ENCODE data around the gene RUNX3. TPM values are rescaled to one million over a fixed set of nuclear protein-coding genes. Genes with fewer than 3 reads are reported as not detected.
A peak's percentile ranks its signal among the peaks of the same experiment; 100 is the strongest.
"Not testable (repeated sequence)": the region's sequence is repeated elsewhere in the genome, so short reads cannot be mapped to it uniquely, and the experiment has no call there.

The RUNX3 gene
- total RNA-seq, 1 experiment from 2014 or later = 3.5 TPM

DNA sequence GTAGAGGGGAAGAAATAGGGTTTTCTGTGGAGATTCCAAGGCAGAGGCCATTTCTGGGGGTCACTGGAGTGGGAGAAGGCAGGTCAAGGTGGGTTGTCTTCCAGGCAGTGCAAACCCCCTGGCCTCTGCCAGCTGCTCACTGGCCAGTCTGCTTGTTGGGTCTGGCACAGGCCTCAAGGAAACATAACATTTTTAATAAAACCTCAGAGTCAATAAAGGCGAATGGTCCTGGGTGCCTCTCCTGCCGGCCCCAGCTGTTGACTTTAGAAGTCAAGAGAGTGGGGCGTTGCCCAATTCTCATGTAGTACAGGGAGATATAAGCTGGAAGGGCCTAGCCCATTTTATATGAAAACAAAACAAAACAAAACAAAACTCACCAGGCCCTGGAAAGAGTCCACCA is 36.6 kb downstream of the RUNX3 start:
- H3K4me3 ChIP-seq (ENCODE audit: insufficient read depth, low read depth, low read length) = no peak overlapping the region
- H3K36me3 ChIP-seq (replicated peaks; ENCODE audit: control insufficient read depth, insufficient read depth, low read length) = no peaks in the 10 kb centered on the region
- H3K27me3 ChIP-seq (ENCODE audit: control insufficient read depth, insufficient read depth, low read length) = no peaks in the 10 kb centered on the region
- no peak for DNase-seq

DNA sequence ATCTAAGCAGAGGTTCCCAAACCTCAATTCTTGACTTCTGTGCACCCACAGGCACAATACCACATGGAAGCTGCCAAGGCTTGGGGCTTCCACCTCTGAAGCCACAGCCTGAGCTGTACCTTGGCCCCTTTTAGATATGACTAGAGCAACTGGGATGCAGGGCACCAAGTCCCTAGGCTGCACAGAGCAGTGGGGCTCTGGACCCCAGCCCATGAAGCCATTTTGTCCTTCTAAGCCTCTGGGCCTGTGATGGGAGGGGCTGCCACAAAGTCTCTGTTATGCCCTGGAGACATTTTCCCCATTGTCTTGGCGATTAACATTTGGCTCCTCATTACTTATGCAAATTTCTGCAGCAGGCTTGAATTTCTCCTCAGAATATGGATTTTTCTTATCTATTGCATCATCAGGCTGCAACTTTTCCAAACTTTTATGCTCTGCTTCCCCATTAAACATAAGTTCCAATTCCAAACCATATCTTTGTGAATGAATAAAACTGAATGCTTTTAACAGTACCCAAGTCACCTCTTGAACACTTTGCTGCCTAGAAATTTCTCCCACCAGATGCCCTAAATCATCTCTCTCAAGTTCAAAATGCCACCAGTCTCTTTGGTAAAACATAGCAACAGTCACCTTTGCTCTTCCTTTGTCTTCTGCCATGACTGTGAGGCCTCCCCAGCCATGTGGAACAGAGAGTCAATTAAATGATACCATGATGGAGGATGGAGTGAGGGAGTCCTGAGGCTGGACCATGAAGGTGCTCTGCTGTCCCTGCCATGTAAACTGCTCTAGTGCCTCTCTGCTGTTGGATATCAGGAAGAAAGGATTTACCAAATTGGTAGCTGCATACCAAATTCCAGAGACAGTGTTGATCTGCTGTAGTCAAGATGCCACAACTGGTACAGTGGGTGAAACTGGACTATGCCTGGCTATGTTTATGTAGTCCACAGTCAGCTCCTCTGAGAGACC is 37.6 kb downstream of the RUNX3 start:
- Histone ChIP-seq H3K36me3 (replicated peaks; ENCODE audit: control insufficient read depth, insufficient read depth, low read length) (no peaks in the 10 kb centered on the region), H3K4me3 (ENCODE audit: insufficient read depth, low read depth, low read length) (no peak overlapping the region), H3K27me3 (ENCODE audit: control insufficient read depth, insufficient read depth, low read length) (no peaks in the 10 kb centered on the region)
- no peak for DNase-seq

DNA sequence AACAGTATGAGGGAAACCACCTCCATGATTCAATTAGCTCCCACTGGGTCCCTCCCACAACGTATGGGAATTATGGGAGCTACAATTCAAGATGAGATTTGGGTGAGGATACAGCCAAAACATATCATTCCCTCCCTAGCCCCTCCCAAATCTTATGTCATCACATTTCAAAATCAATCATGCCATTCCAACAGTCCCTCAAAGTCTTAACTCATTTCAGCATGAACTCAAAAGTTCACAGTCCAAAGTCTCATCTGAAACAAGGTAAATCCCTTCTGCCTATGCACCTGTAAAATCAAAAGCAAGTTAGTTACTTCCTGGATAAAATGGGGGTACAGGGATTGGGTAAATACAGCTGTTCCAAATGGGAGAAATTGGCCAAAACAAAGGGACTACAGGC is 38.7 kb downstream of the RUNX3 start:
- DNase-seq; H3K27me3 ChIP-seq (ENCODE audit: control insufficient read depth, insufficient read depth, low read length); H3K4me3 ChIP-seq (ENCODE audit: insufficient read depth, low read depth, low read length); H3K36me3 ChIP-seq (replicated peaks; ENCODE audit: control insufficient read depth, insufficient read depth, low read length): not testable (repeated sequence)

DNA sequence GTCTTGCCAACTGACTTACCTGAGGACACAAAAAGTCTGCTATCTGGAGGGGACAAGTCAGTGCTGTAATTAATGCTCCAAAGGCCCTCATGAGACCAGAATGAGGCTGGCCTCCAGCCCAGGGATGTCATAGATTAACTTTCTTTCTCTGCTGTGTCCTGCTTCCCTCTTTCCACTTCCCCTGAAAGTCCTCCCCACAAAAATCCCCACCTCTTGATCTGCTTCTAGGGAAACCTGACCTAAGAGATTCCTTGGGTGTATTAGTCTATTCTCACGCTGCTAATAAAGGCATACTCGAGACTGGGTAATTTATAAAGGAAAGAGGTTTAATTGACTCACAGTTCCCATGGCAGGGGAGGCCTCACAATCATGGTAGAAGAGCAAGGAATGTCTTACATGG is 39.2 kb downstream of the RUNX3 start:
- H3K4me3 ChIP-seq (ENCODE audit: insufficient read depth, low read depth, low read length) = no peak overlapping the region
- no peaks in the 10 kb centered on the region for H3K27me3 ChIP-seq (ENCODE audit: control insufficient read depth, insufficient read depth, low read length)
- no peaks in the 10 kb centered on the region for H3K36me3 ChIP-seq (replicated peaks; ENCODE audit: control insufficient read depth, insufficient read depth, low read length)
- DNase-seq = no peak

DNA sequence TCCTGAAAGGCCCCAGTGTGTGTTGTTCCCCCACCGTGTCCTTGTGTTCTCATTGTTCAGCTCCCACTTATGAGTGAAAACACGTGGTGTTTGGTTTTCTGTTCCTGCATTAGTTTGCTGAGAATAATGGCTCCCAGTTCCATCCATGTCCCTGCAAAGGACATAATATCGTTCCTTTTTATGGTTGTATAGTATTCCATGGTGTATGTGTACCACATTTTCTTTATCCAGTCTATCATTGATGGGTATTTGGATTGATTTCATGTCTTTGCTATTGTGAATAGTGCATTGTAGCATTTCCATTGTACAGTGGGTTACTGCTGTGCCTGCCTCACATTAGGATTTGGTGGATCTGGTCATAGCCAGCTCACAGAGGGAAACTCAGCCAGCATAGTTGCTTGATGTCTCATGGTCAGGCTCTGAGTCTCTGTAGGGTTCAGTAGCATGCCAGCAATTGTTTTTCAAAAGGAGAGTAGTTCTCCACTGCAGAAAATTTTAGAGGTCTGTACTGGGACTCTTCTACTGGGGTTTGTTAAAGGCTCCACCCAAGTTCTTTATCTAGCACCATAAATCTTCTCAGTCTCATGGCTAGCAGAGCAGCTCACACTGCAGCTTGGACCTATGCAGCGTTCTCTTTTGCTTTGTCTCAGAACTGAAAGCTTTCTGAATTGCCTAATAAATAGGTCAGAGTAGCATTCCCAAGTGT is 41.0 kb downstream of the RUNX3 start:
- no peak overlapping the region for H3K4me3 ChIP-seq (ENCODE audit: insufficient read depth, low read depth, low read length)
- H3K36me3 ChIP-seq (replicated peaks; ENCODE audit: control insufficient read depth, insufficient read depth, low read length) = no peaks in the 10 kb centered on the region
- no peaks in the 10 kb centered on the region for H3K27me3 ChIP-seq (ENCODE audit: control insufficient read depth, insufficient read depth, low read length)
- no peak for DNase-seq

DNA sequence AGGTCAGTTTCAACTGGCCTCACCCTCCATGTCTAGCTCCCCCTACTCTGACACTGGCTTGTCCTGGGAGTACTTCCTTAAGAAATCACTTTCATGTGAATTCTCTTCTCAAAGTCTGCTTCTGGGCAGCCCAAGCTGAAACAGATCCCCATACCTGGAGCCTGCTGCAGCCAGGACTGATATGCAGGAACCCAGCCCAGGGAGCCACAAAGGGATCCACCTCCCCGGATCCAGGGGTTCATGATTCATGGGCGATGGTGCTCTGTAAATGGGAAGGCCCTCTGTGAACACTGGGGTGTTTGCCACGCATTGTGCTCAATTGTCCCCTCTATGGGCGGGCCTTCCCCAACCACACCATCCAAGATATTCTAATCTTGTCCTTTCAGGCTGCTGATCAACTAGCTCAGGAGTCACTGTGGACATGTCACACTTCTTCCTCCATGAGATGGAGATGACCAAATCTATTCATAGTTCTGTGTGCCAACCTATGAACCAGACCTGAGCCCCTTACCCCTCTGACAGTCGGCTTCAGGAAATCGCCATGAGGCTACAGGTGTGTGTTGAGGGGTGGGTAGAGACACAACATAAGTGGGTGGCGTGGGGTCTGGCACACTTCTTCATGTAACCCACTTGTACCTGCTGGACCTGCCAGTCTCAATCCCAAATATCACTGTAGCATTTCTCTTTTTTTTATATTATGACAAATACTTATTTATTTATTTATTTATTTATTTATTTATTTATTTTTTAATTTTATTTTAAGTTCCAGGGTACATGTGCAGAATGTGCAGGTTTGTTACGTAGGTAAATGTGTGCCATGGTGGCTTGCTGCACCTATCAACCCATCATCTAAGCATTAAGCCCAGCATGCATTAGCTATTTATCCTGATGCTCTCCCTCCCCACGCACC is 41.8 kb downstream of the RUNX3 start:
- Histone ChIP-seq H3K27me3 (ENCODE audit: control insufficient read depth, insufficient read depth, low read length) (no peaks in the 10 kb centered on the region), H3K4me3 (ENCODE audit: insufficient read depth, low read depth, low read length) (no peak overlapping the region), H3K36me3 (replicated peaks; ENCODE audit: control insufficient read depth, insufficient read depth, low read length) (no peaks in the 10 kb centered on the region)
- DNase-seq = peak; percentile 22

DNA sequence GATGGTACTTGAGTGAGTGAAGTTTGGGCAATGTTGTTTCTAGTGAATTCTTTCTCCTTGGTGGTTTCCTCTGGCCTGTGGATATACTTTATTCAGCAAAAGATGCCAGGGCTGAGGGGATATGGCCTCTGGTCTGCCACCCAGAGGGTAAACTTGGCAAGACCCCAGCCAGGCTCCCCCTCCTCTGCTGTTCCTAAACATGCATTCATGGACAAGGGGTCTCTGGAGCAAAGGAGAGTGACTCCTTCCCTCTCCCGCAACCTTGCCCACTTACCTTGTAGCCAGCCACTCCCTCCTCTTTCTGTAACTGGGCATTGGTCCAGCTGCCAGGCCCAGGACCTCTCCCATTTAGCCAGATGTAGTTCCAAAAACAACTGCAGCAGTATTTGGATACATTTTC is 43.8 kb downstream of the RUNX3 start:
- no peak overlapping the region for H3K4me3 ChIP-seq (ENCODE audit: insufficient read depth, low read depth, low read length)
- no peaks in the 10 kb centered on the region for H3K27me3 ChIP-seq (ENCODE audit: control insufficient read depth, insufficient read depth, low read length)
- peak; percentile 24 for DNase-seq
- H3K36me3 ChIP-seq (replicated peaks; ENCODE audit: control insufficient read depth, insufficient read depth, low read length) = no peaks in the 10 kb centered on the region

DNA sequence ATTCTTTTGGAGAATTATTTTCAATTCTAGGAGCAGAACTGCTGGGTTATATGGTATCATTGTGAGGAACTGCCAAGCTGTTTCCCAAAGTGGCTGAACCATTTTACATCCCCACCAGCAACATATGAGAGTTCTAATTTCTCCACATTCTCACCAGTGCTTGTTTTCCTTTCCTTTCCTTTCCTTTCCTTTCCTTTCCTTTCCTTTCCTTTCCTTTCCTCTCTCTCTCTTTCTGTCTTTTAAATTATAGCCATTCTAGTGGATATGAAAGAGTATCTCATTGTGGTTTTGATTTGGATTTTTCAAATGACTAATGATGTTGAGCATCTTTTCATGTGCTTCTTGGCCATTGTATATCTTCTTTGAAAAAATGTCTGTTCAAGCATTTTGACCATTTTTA is 45.3 kb downstream of the RUNX3 start:
- Histone ChIP-seq H3K4me3 (ENCODE audit: insufficient read depth, low read depth, low read length) (no peak overlapping the region), H3K27me3 (ENCODE audit: control insufficient read depth, insufficient read depth, low read length) (no peaks in the 10 kb centered on the region), H3K36me3 (replicated peaks; ENCODE audit: control insufficient read depth, insufficient read depth, low read length) (no peaks in the 10 kb centered on the region)
- no peak for DNase-seq

DNA sequence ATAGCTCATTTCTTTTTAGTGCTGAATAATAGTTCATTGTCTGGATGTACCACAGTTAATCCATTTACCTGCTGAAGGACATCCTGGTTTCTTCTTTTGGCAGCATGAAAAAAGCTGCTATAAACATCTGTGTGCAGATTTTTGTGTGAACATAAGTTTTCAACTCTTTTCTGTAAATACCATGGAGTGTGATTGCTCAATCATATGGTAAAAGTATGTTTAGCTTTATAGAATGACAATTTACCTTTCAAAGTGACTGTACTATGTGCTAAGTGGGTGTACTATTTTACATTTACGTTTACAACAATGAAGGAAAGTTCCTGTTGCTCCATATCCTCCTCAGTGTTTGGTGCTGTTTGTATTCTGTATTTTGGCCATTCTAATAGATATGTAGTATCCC is 49.0 kb downstream of the RUNX3 start:
- DNase-seq = no peak
- H3K4me3 ChIP-seq (ENCODE audit: insufficient read depth, low read depth, low read length) = no peak overlapping the region
- H3K36me3 ChIP-seq (replicated peaks; ENCODE audit: control insufficient read depth, insufficient read depth, low read length) = no peaks in the 10 kb centered on the region
- H3K27me3 ChIP-seq (ENCODE audit: control insufficient read depth, insufficient read depth, low read length) = no peaks in the 10 kb centered on the region

DNA sequence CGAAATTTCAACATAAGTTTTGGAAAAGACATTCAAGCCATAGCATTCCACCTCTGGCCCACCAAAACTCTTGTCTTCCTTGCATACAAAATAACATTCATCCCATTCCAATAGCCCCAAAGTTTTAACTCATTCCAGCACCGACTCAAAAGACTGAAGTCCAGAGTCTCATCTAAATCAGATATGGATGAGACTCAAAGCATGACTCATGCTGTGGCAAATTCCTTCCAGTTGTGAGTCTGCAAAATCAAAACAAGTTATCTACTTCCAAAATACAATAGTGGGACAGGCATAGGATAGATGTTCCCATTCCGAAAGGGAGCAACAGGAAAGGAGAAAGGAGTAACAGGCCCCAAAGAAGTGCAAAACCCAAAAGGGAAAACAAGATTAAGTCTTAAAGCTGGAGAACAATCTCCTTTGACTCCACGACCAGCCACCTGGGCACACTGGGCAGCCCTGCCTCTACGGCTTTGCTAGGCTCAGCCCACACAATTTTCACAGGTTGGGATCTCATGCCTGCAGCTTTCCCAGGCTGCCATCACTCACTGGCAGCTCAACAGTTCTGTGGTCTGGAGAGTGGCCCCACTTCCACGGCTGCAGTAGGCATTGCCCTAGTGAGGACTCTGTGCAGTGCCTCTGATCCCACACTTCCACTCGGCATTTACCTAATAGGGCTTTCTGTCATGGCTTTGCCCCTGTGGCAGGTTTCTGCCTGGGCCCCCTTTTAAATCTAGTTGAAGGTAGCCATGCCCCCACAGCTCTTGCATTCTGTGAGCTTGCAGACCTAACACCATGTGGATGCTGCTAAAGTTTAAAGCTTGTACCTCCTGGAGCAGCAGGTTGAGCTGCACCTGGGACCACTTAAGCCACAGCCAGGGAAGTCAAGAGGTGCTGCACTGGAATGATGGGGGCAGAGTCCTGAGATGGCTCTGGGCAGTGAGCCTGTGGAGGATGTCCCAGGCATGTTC is 51.0 kb downstream of the RUNX3 start:
- DNase-seq = no peak
- no peak overlapping the region for H3K4me3 ChIP-seq (ENCODE audit: insufficient read depth, low read depth, low read length)
- no peaks in the 10 kb centered on the region for H3K27me3 ChIP-seq (ENCODE audit: control insufficient read depth, insufficient read depth, low read length)
- no peaks in the 10 kb centered on the region for H3K36me3 ChIP-seq (replicated peaks; ENCODE audit: control insufficient read depth, insufficient read depth, low read length)

DNA sequence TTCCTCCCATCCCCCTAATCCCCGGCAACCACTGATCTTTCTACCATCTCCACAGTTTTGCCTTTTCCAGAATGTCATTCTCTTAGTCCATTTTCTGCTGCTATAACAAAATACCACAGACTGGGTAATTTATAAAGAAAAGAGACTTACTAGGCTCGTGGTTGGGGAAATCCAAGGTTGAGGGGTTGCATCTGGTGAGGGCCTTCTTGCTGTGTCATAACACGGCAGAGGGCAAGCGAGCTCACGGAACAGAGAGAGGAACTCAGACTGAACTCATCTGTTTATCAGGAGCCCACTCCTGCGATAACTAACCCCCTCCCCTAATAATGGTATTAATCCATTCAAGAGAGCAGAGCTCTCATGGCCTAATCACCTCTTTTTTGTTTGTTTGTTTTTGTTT is 52.0 kb downstream of the RUNX3 start:
- H3K27me3 ChIP-seq (ENCODE audit: control insufficient read depth, insufficient read depth, low read length) = no peaks in the 10 kb centered on the region
- no peaks in the 10 kb centered on the region for H3K36me3 ChIP-seq (replicated peaks; ENCODE audit: control insufficient read depth, insufficient read depth, low read length)
- H3K4me3 ChIP-seq (ENCODE audit: insufficient read depth, low read depth, low read length) = no peak overlapping the region
- DNase-seq = no peak

DNA sequence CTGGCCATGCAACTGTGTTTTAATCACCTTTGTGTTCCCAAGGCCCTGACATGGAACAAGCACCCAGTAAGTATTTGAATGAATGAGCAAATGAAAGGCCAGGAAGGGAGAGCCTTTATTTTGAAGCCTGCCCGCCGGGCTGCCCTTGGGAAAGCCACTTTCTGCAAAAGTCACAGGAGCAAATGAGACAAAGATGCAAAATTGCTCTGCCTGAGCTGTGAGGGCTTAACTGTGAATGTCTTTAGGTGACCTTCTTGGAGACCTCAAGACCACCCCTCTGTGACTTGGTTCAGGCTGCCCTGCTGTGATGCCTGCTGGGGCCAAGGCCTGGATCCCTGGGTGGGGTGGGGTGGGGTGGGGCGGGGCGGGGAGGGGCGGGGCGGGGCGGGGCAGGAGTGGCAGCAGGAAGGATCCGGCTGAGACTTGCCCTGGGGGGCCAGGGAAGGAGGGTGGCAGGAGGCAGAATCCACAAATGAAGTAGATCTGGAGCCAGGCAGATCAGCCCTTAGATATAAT is 54.0 kb downstream of the RUNX3 start:
- DNase-seq = peak; percentile 42
- Histone ChIP-seq H3K27me3 (ENCODE audit: control insufficient read depth, insufficient read depth, low read length) (no peaks in the 10 kb centered on the region), H3K4me3 (ENCODE audit: insufficient read depth, low read depth, low read length) (no peak overlapping the region), H3K36me3 (replicated peaks; ENCODE audit: control insufficient read depth, insufficient read depth, low read length) (no peaks in the 10 kb centered on the region)

DNA sequence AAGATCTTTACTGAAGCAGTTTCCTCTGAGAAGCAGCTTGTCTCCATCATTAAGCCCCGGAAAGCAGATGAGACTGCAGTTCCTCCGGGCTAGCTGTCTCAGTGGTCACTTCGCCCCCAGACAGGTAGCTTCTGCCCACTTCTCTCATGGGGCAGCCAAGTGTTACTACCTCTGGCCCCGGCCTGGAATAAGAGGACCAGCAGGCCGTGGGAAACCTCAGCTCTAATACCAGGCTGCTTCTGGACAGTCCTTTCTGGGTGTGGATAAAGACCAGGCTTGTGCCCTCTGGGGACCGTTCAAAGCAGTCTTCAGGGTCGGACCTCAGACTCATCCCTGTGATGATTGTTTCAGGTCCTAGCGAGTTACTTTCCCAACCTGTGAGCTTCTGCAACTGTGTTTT is 54.8 kb downstream of the RUNX3 start:
- Histone ChIP-seq H3K36me3 (replicated peaks; ENCODE audit: control insufficient read depth, insufficient read depth, low read length) (no peaks in the 10 kb centered on the region), H3K4me3 (ENCODE audit: insufficient read depth, low read depth, low read length) (no peak overlapping the region), H3K27me3 (ENCODE audit: control insufficient read depth, insufficient read depth, low read length) (no peaks in the 10 kb centered on the region)
- peak; percentile 37 for DNase-seq

Measured in H7 (cell line).